ENCODE measurements around the gene R3HCC1L.

R3HCC1L gene

DNA sequence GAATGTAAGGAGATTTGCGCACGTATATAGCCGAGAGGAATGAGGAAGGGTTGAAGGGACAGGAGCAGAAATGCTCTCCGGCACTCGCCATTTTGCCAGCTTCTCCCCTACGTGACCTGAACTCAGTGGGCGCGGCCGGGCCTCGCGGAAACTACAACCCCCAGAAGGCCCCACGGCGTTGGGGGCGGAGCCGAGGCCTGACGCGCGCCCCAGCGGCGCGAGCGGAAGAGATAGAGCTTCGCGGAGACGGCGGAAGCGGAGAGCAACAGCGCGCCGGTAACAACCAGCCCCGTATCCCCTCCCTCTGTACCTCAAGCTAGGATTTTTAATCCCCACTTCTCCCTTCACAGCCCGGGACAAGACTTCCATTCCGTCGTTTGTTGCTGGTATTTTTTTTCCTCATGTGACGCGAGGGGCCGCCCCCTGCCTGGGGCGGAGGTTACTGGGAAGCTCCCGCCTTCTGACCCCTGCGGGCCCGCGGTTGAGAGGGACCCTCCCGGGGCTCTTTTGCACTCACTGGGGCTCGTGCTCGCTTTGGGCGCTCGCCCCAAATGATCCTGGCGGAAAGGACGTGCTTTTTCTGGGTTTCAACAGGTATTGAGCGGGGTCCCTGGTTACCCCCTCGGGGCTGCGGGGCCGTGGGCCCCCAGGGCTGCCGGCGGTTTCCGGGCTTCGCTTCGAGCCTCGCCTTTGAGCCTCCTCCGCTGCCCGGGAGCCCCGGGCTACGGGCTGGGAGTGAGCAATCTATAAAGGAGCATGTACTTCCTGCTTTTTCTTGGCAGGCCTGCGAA is at the start of gene R3HCC1L:
Gene R3HCC1L, plus strand, starts transcription at position 227 of the 791 bp plus-strand sequence. CDS start 73,458 bp downstream, outside the sequence.
- H3K4me3 ChIP-seq (ENCODE audit: low read length), result peak within 1 kb of the TSS; percentile 94
- no peaks in the 10 kb centered on the region for H3K27me3 ChIP-seq (ENCODE audit: control insufficient read depth, low read length)
- H3K36me3 ChIP-seq (ENCODE audit: control insufficient read depth, low read length), result peaks cover 49% of the 10 kb centered on the region
- peaks cover 52% of the 10 kb centered on the region for H3K79me2 ChIP-seq (ENCODE audit: control insufficient read depth, low read length)
- peaks cover 59% of the 10 kb centered on the region for H3K4me1 ChIP-seq (ENCODE audit: control insufficient read depth, low read length)
- peaks cover 13% of the 10 kb centered on the region for H3K9me3 ChIP-seq (ENCODE audit: control insufficient read depth, insufficient read depth, low read length)
- TF ChIP-seq EZH2phosphoT487 (IDR thresholded peaks at IDR 0.05; ENCODE audit: borderline replicate concordance, low read length), result no peak
- TF ChIP-seq, protein P1, sequence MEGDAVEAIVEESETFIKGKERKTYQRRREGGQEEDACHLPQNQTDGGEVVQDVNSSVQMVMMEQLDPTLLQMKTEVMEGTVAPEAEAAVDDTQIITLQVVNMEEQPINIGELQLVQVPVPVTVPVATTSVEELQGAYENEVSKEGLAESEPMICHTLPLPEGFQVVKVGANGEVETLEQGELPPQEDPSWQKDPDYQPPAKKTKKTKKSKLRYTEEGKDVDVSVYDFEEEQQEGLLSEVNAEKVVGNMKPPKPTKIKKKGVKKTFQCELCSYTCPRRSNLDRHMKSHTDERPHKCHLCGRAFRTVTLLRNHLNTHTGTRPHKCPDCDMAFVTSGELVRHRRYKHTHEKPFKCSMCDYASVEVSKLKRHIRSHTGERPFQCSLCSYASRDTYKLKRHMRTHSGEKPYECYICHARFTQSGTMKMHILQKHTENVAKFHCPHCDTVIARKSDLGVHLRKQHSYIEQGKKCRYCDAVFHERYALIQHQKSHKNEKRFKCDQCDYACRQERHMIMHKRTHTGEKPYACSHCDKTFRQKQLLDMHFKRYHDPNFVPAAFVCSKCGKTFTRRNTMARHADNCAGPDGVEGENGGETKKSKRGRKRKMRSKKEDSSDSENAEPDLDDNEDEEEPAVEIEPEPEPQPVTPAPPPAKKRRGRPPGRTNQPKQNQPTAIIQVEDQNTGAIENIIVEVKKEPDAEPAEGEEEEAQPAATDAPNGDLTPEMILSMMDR (IDR thresholded peaks at IDR 0.05; ENCODE audit: low read depth, low read length, poor library complexity, severe bottlenecking), result no peak
- peaks cover 9% of the 10 kb centered on the region for H4K20me1 ChIP-seq (ENCODE audit: control insufficient read depth, insufficient read depth, low read depth, low read length)
- peak within 1 kb of the TSS; percentile 76 for H3K27ac ChIP-seq (ENCODE audit: low read depth, low read length)
- H3K9me2 ChIP-seq (replicated peaks; ENCODE audit: control insufficient read depth, low read length), result no peaks in the 10 kb centered on the region
- H3K4me2 ChIP-seq (ENCODE audit: low read length), result peak within 1 kb of the TSS; percentile 94
- peaks cover 4% of the 10 kb centered on the region; the same call in 1 of the 2 replicates for H3F3A ChIP-seq (ENCODE audit: control insufficient read depth, insufficient read depth)

DNA sequence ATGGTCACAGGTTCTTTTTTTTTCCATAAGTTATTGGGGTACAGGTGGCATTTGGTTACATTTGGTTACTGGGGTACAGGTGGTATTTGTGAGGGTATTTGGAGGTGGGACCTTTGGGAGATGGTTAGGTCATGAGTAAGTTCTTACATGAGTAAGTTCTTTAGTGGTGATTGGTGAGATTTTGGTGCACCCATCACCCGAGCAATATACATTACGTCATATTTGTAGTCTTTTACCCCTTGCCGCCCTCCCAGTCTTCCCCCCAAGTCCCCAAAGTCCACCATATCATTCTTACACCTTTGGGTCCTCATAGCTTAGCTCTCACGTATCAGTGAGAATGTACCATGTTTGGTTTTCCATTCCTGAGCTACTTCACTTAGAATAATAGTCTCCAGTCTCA is 49.2 kb upstream of the R3HCC1L start:
- H3K79me2 ChIP-seq (ENCODE audit: control insufficient read depth, low read length), result no peaks in the 10 kb centered on the region
- H3K36me3 ChIP-seq (ENCODE audit: control insufficient read depth, low read length), result no peaks in the 10 kb centered on the region
- no peaks in the 10 kb centered on the region for H3K9me2 ChIP-seq (replicated peaks; ENCODE audit: control insufficient read depth, low read length)
- H3K4me3 ChIP-seq (ENCODE audit: low read length), result no peak overlapping the region
- no peaks in the 10 kb centered on the region for H4K20me1 ChIP-seq (ENCODE audit: control insufficient read depth, insufficient read depth, low read depth, low read length)
- no peak overlapping the region for H3K27ac ChIP-seq (ENCODE audit: low read depth, low read length)
- no peak overlapping the region for H3K4me2 ChIP-seq (ENCODE audit: low read length)
- no peak for TF ChIP-seq EZH2phosphoT487 (IDR thresholded peaks at IDR 0.05; ENCODE audit: borderline replicate concordance, low read length)
- TF ChIP-seq, protein P1 (IDR thresholded peaks at IDR 0.05; ENCODE audit: low read depth, low read length, poor library complexity, severe bottlenecking), result no peak
- no peaks in the 10 kb centered on the region for H3K4me1 ChIP-seq (ENCODE audit: control insufficient read depth, low read length)
- no peaks in the 10 kb centered on the region for H3F3A ChIP-seq (ENCODE audit: control insufficient read depth, insufficient read depth)
- no peaks in the 10 kb centered on the region for H3K27me3 ChIP-seq (ENCODE audit: control insufficient read depth, low read length)
- no peaks in the 10 kb centered on the region for H3K9me3 ChIP-seq (ENCODE audit: control insufficient read depth, insufficient read depth, low read length)

DNA sequence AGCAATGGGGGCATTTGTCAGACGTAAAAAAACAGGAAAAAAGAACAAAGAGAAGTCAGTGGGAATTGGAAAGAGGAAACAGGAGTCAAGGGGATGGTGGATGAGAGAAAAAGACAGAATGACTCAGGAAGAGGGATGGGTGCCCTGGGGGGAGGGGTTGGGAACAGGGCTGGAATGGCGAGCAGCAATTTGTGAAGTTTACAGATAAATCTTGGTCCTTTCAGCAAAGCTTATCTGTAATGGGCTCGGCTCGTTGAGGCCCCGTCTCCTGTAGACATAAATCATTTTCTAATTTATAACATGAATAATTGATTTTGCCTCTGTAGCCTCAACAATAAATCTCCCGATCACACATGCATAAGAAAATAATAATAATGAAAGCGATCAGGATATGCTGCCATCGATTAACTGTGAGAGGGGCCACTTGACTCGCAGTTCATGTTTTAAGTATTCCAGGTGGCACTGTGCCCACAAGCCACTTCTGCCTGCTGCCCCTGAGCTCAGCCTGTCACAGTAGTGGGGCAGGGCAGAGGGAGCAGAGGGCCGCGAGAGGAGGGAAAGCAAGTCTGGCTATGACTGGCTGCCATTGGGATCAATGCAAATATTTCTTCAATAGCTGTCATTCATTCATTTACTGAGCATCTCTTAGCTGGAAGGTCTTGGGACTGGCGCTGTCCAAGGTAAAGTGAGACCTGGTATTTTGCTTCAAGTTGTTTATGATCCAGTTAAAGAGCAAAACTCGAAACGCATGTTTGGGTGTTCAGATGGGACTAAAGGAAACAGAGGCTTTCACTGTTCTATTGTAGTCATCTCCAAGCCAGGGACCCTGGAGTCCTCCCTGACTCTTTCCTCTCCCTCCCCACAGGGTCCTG is 47.4 kb upstream of the R3HCC1L start:
- Histone ChIP-seq H3K9me3 (ENCODE audit: control insufficient read depth, insufficient read depth, low read length) (no peaks in the 10 kb centered on the region), H3F3A (ENCODE audit: control insufficient read depth, insufficient read depth) (no peaks in the 10 kb centered on the region), H3K27ac (ENCODE audit: low read depth, low read length) (no peak overlapping the region), H3K4me1 (ENCODE audit: control insufficient read depth, low read length) (no peaks in the 10 kb centered on the region), H3K4me3 (ENCODE audit: low read length) (no peak overlapping the region), H3K36me3 (ENCODE audit: control insufficient read depth, low read length) (no peaks in the 10 kb centered on the region), H3K9me2 (replicated peaks; ENCODE audit: control insufficient read depth, low read length) (no peaks in the 10 kb centered on the region), H4K20me1 (ENCODE audit: control insufficient read depth, insufficient read depth, low read depth, low read length) (no peaks in the 10 kb centered on the region), H3K4me2 (ENCODE audit: low read length) (no peak overlapping the region), H3K27me3 (ENCODE audit: control insufficient read depth, low read length) (no peaks in the 10 kb centered on the region), H3K79me2 (ENCODE audit: control insufficient read depth, low read length) (no peaks in the 10 kb centered on the region)
- TF ChIP-seq EZH2phosphoT487 (IDR thresholded peaks at IDR 0.05; ENCODE audit: borderline replicate concordance, low read length), result no peak
- TF ChIP-seq, protein P1 (IDR thresholded peaks at IDR 0.05; ENCODE audit: low read depth, low read length, poor library complexity, severe bottlenecking), result no peak

Measured in DOHH2 (cell line).